Lower leg skin (tissue), 3 donors: ENCODE measurements around the gene PHACTR2.

ENCODE experiments used
- POLR2A ChIP-seq, 2 donors: fragments of 450-650 bp; IDR thresholded peaks; one replicate each; pipeline ENCODE4 v1.6.1; 2016 to 2017; ENCODE audit warnings: antibody characterized with exemption in 2 of 2, mild to moderate bottlenecking in 1 of 2, moderate library complexity in 1 of 2
- TF ChIP-seq, protein P1 (sequence below), 3 donors: fragments of 450-650 bp; IDR thresholded peaks; one replicate each; pipeline ENCODE4 v1.5.1; 2016; ENCODE audit warnings: antibody characterized with exemption in 3 of 3, mild to moderate bottlenecking in 3 of 3, moderate library complexity in 2 of 3

GRCh38 chr6:143699430-143699825 lies 21.7 kb downstream of the PHACTR2 start:
- TF ChIP-seq, protein P1, sequence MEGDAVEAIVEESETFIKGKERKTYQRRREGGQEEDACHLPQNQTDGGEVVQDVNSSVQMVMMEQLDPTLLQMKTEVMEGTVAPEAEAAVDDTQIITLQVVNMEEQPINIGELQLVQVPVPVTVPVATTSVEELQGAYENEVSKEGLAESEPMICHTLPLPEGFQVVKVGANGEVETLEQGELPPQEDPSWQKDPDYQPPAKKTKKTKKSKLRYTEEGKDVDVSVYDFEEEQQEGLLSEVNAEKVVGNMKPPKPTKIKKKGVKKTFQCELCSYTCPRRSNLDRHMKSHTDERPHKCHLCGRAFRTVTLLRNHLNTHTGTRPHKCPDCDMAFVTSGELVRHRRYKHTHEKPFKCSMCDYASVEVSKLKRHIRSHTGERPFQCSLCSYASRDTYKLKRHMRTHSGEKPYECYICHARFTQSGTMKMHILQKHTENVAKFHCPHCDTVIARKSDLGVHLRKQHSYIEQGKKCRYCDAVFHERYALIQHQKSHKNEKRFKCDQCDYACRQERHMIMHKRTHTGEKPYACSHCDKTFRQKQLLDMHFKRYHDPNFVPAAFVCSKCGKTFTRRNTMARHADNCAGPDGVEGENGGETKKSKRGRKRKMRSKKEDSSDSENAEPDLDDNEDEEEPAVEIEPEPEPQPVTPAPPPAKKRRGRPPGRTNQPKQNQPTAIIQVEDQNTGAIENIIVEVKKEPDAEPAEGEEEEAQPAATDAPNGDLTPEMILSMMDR (IDR thresholded peaks at IDR 0.05), result no peak
- no peak for TF ChIP-seq POLR2A (IDR thresholded peaks at IDR 0.05)
